ENCODE measurements around the gene PRAMEF12. TPM values are rescaled to one million over a fixed set of nuclear protein-coding genes. Genes with fewer than 3 reads are reported as not detected.
"Not testable (repeated sequence)": the region's sequence is repeated elsewhere in the genome, so short reads cannot be mapped to it uniquely, and the experiment has no call there.

PRAMEF12 gene
- total RNA-seq (2014; rRNA removed; shearing (Covaris generic)), result 2.6 TPM in 1 of 2 replicates, not detected in the other

DNA sequence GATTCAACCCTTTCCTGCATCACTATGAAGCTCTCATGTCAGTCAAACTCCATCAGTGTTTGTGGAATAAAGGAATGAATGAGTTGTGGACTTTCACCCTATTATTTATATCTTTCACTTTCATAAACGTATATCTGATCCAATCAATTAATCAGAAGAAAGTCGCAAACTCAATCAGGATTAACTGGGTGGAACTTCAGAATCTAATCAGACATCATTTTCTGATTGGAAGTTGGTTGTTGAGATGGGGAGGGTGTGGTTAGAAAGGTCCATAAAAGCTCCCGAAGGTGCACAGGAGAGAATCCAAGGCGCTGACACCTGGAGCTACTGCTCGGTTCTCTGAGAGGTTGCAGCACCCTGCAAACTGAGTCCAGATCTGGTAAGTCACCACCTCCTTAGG is at the start of gene PRAMEF12:
TSS of gene PRAMEF12 (plus strand) at position 301 of the 400 bp plus-strand sequence. CDS start 1,130 bp downstream, outside the sequence.
- in situ Hi-C loops (cut with HindIII; ENCODE audit: low sequenced_read_pairs), result no loop called here
- no peak for DNase-seq (ENCODE audit: low spot score)

- DNase-seq (ENCODE audit: low spot score), result no peak
- in situ Hi-C loops (cut with HindIII; ENCODE audit: low sequenced_read_pairs), result no loop called here
Measured at GRCh38 chr1:12728391-12728790, 45.1 kb upstream of the PRAMEF12 start.

DNA sequence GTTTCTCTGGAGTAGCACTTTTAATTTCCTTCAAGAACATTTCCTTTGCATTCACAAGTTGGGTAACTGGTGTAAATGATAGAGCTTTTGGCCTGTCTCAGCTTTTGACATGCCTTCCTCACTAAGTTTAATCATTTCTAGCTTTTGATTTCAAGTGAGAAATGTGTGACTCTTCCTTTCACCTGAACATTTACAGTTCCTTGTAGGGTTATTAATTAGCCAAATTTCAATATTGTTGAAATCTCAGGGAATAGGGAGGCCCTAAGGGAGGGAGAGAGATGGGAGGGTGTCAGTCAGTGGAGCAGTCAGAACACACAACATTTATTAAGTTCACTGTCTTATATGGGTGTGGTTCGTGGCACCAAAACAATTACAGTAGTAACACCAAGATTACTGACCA is 43.4 kb upstream of the PRAMEF12 start:
- no peak for DNase-seq (ENCODE audit: low spot score)
- in situ Hi-C loops (cut with HindIII; ENCODE audit: low sequenced_read_pairs), result no loop called here

DNA sequence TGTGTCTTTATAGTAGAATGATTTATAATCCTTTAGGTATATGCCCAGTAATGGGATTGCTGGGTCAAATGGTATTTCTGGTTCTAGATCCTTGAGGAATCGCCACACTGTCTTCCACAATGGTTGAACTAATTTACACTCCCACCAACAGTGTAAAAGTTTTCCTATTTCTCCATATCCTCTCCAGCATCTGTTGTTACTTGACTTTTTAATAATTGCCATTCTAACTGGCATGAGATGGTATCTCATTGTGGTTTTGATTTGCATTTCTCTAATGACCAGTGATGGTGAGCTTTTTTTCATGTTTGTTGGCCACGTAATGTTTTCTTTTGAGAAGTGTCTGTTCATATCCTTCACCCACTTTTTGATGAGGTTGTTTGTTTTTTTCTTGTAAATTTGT is 42.5 kb upstream of the PRAMEF12 start:
- DNase-seq (ENCODE audit: low spot score); in situ Hi-C loops (cut with HindIII; ENCODE audit: low sequenced_read_pairs): not testable (repeated sequence)

- no peak for DNase-seq (ENCODE audit: low spot score)
- in situ Hi-C loops (cut with HindIII; ENCODE audit: low sequenced_read_pairs), result no loop called here
Measured at GRCh38 chr1:12734651-12735050, 38.9 kb upstream of the PRAMEF12 start.

DNA sequence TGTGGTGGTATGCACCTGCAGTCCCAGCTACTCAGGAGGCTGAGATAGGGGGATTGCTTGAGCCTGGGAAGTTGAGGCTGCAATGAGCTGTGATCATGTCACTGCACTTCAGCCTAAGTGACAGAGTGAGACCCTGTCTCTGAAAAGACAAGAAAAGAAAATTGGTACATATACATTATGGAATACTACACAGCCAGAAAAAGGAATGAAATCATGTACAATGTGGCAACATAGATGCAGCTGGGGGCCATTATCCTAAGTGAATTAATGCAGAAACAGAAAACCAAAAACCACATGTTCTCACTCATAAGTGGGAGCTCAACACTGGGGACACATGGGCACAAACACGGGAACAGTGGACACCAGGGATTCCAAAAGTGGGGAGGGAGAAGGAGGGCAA is 34.6 kb upstream of the PRAMEF12 start:
- in situ Hi-C loops (cut with HindIII; ENCODE audit: low sequenced_read_pairs), result no loop called here
- DNase-seq (ENCODE audit: low spot score), result no peak

DNA sequence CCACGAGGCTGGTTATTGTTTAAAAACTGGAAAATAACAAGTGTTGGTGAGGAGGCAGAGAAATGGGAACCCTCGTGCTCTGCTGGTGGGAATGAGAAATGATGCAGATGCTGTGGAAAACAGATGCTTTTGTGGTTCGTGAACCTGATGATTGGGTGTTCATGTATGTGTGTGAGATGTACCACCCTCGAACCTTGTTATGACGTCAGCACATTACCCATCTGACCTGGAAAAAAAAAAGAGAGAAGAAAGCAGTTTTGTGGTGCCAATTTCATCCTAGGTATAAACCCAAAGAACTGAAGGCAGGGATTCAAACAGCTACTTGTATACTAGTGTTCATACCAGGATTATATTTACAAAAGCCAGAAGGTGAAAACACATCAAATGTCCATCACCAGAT is 33.9 kb upstream of the PRAMEF12 start:
- DNase-seq (ENCODE audit: low spot score), result no peak

DNA sequence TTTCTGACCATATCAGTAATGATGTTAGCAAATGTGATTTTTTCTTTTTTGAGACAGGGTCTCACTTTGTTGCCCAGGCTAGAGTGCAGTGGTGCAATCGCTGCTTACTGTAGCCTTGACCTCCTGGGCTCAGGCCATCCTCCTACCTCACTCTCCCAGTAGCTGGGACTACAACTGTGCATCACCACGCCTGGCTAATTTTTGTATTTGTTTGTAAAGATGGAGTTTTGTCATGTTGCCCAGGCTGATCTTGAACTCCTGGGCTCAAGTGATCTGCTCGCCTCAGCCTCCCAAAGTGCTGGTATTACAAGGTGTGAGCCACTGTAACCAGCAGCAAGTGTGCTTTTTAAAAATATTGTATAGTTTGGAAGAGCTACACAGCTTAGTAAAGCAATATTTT is 31.6 kb upstream of the PRAMEF12 start:
- in situ Hi-C loops (cut with HindIII; ENCODE audit: low sequenced_read_pairs), result no loop called here
- no peak for DNase-seq (ENCODE audit: low spot score)

More for the DNA sequence above, 33.9 kb upstream of the PRAMEF12 start:
- in situ Hi-C loops (cut with HindIII; ENCODE audit: low sequenced_read_pairs), result no loop called here

DNA sequence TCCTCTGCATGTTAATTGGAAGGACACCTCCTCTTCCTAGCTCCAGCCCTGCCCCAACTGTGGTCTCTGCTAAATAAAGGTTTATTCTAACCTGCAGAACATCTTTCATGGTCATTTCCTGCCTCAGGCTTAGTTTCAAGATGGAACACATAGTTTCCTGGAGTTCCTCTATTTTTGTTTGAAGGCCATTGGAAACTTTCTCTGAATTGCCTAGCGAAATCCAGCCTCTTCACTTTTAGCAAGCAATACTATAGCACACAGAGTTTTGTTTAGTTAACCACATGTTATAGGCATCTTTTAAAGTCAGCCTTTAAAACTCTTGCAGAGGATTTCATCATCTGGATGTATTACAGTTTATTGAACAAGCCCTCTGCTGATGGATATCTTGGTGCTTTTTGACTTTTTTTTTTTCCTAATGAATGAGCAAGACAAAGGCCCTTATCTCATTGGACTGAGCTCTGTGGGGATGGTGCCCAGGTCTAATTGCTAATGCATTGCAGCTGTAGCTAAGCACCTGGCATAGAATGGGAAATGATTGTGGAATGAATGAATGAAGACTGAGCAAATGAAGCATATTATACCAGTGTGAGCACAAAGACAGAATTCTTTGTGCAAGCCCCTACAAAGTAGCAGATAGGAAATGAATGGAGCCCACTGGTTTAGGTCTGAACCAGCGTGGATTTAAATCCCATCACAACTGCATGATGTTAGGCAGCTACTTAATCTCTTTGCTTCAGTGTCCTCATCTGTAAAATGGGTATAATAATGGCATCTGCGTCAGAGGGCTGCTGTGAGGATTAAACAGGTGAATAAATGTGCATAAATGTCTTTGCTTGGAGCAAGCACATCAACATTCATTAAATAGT is 28.2 kb upstream of the PRAMEF12 start:
- peak; percentile 0 for DNase-seq (ENCODE audit: low spot score)
- in situ Hi-C loops (cut with HindIII; ENCODE audit: low sequenced_read_pairs), result no loop called here

DNA sequence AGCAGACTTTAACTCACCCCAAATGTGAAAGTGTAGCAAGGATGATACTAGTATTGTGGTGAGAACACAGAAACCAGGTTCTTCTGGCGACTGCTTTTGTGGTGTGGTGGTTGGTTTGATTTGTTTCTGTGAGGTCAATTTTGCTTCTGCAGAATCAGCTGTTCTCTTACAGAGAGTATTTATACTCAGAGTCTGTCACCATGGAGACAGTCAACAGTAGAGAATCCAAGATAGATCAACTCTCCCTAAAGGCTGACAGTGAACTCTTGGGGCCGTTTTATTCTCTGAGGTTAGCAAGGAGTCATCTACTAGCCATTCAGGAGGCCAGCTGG is 27.6 kb upstream of the PRAMEF12 start, which contains the start of gene CFAP107:
TSS of gene CFAP107 (plus strand) at position 209 of the 332 bp plus-strand sequence. CDS start 231 bp downstream, outside the sequence.
- in situ Hi-C loops (cut with HindIII; ENCODE audit: low sequenced_read_pairs), result no loop called here

GRCh38 chr1:12748778-12749355 is 24.7 kb upstream of the PRAMEF12 start:
- in situ Hi-C loops (cut with HindIII; ENCODE audit: low sequenced_read_pairs), result no loop called here

More for the DNA sequence above, 27.6 kb upstream of the PRAMEF12 start, which contains the start of gene CFAP107:
- DNase-seq (ENCODE audit: low spot score), result no peak

DNA sequence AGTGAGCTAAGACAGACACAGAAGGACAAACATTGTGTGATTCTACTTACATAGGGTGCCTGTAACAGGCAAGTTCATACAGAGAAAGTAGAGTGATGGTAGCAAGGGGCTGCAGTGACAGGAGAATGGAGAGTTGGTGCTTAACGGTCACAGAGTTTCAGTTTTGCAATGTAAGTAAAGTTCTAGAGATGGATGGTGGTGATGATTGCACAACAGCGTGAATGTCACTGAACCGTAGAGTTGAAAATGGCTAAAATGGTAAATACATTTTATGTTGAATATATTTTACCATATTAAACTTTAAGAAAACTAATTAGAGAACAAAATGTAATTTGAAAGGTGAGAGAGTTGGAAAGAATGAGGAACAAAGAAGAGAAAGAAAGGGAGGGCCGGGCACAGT is 18.8 kb upstream of the PRAMEF12 start:
- DNase-seq (ENCODE audit: low spot score), result no peak
- in situ Hi-C loops (cut with HindIII; ENCODE audit: low sequenced_read_pairs), result no loop called here

More at GRCh38 chr1:12748778-12749355, 24.7 kb upstream of the PRAMEF12 start:
- no peak for DNase-seq (ENCODE audit: low spot score)

GRCh38 chr1:12756273-12756672 is 17.3 kb upstream of the PRAMEF12 start:
- no peak for DNase-seq (ENCODE audit: low spot score)

GRCh38 chr1:12756768-12757413 is 16.6 kb upstream of the PRAMEF12 start:
- in situ Hi-C loops (cut with HindIII; ENCODE audit: low sequenced_read_pairs), result no loop called here
- no peak for DNase-seq (ENCODE audit: low spot score)

More at GRCh38 chr1:12756273-12756672, 17.3 kb upstream of the PRAMEF12 start:
- in situ Hi-C loops (cut with HindIII; ENCODE audit: low sequenced_read_pairs), result no loop called here

GRCh38 chr1:12757836-12758235 is 15.7 kb upstream of the PRAMEF12 start:
- no peak for DNase-seq (ENCODE audit: low spot score)

DNA sequence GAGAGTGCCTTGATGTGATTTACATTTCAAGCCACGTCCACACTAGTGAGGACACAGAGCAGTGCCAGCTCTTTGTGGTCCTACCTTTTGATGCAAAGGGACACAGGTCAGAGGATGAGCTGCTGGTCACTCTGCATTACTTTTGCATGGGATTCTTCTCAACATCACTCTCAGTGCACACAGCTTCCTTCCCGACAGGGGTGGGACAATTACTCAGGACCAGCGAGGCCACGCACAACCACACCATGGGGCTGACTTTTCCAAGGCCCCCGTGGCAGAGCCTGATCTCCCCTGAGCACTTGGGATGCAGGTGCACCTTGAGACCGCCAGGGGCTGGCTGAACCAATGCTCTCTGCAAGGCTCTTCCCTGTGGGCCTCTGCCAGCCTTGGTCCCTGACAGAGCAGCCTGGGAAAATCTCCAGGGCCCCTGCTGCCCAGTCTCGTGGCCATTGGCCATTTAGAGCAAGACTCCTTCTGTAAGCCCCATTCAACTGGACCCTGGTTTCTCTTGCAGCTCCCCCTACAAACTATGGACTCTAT is 13.2 kb upstream of the PRAMEF12 start:
- in situ Hi-C loops (cut with HindIII; ENCODE audit: low sequenced_read_pairs), result no loop called here
- DNase-seq (ENCODE audit: low spot score), result no peak

More at GRCh38 chr1:12757836-12758235, 15.7 kb upstream of the PRAMEF12 start:
- in situ Hi-C loops (cut with HindIII; ENCODE audit: low sequenced_read_pairs), result no loop called here

- no peak for DNase-seq (ENCODE audit: low spot score)
- in situ Hi-C loops (cut with HindIII; ENCODE audit: low sequenced_read_pairs), result no loop called here
Measured at GRCh38 chr1:12761781-12762180, 11.8 kb upstream of the PRAMEF12 start.

GRCh38 chr1:12762766-12763165 is 10.8 kb upstream of the PRAMEF12 start:
- in situ Hi-C loops (cut with HindIII; ENCODE audit: low sequenced_read_pairs), result no loop called here

GRCh38 chr1:12763479-12763878 is 10.1 kb upstream of the PRAMEF12 start:
- DNase-seq (ENCODE audit: low spot score), result no peak
- in situ Hi-C loops (cut with HindIII; ENCODE audit: low sequenced_read_pairs), result no loop called here

More at GRCh38 chr1:12762766-12763165, 10.8 kb upstream of the PRAMEF12 start:
- no peak for DNase-seq (ENCODE audit: low spot score)

DNA sequence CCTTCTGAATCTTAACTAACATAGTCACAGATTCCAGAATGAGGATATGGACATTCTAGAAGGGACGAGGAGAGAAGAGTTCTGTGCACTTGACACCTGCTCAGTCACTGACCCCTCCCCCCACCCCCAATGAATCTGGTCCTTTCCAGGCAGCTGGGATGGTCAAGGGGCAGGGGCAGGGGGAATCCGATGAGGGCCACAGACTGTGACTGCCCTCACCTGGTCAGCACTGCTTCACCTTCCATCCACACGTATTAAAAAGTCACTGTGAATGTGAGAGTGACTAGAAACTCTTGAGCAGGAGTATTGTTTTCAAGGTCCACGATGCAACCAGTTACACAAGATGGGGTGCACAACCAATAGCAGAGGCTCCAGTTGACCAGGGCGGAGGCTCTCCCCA is 9.5 kb upstream of the PRAMEF12 start:
- DNase-seq (ENCODE audit: low spot score), result no peak
- in situ Hi-C loops (cut with HindIII; ENCODE audit: low sequenced_read_pairs), result no loop called here

All from G401 (cell line).